Pancreas (tissue), 10 donors: ENCODE measurements around the gene PTP4A2. TPM values are rescaled to one million over a fixed set of nuclear protein-coding genes. Genes with fewer than 3 reads are reported as not detected.
A peak's percentile ranks its signal among the peaks of the same experiment; 100 is the strongest.

Experiments used
- ATAC-seq, 4 donors: fragments of 200-7000 bp; cut with Tn5 transposase; one replicate each; pipeline versions ENCODE4 v1.8.0 to v1.9.1; 2020; ENCODE audit warnings: mild to moderate bottlenecking in 4 of 4, moderate library complexity in 4 of 4
- DNase-seq, 6 donors: peaks; one replicate each; pipeline ENCODE4 v3.0.0-alpha.2; 2020
- FAIRE-seq: peaks from 2 replicates; lab custom pipeline; 2012; peaks lifted over from hg19 to GRCh38; lab: Jason Lieb, UNC
- H3K27ac ChIP-seq, 4 donors: fragments of 200-600 bp; sonication (generic); 1 replicate in 3 of 4; 2 replicates in 1 of 4; pipeline versions ENCODE4 v1.5.0 to v1.8.0; 2020
- H3K27me3 ChIP-seq, 4 donors: fragments of 200-600 bp; one replicate each; pipeline ENCODE4 v1.8.0; 2021
- H3K36me3 ChIP-seq, 3 donors: fragments of 200-600 bp; sonication (generic) in 1 of 3; one replicate each; pipeline versions ENCODE4 v1.5.0 to v1.8.0; 2020 to 2021
- H3K4me1 ChIP-seq, 3 donors: fragments of 200-600 bp; one replicate each; pipeline ENCODE4 v1.8.0; 2021
- H3K4me3 ChIP-seq, 4 donors: fragments of 200-600 bp; sonication (generic) in 2 of 4; one replicate each; pipeline versions ENCODE4 v1.5.0 to v1.8.0; 2020 to 2021
- H3K9me3 ChIP-seq, 4 donors: fragments of 200-600 bp; one replicate each; pipeline ENCODE4 v1.8.0; 2021
- CTCF ChIP-seq, 4 donors: fragments of 200-600 bp; sonication (generic) in 3 of 4; IDR thresholded peaks; one replicate each; pipeline versions ENCODE4 v1.5.0 to v1.8.0; 2021; ENCODE audit warnings: antibody characterized with exemption in 4 of 4
- WGBS, 2 donors: extraction: QIAGEN DNeasy Blood & Tissue Kit; methylation state at CpG; one replicate each; pipeline ENCODE4 v1.1.7; 2013; 5-methylcytosine and 5-hydroxymethylcytosine counted together
- intact Hi-C, 3 donors: fragments of 100-400 bp; cut with DNase I; formaldehyde crosslinking; loops; one replicate each; pipeline versions ENCODE4 v1.11.1 to v1.14.2; 2022
- polyA plus RNA-seq, 2 donors: library from polyadenylated mRNA; stranded (reverse); fragments of 200-250 nt; gene quantifications; one replicate each; pipeline ENCODE4 v1.2.3, GENCODE V29; 2013
- total RNA-seq, 6 donors: library from RNA; stranded (reverse); fragmentation: NEBNext Ultra II Directional in 4 of 6; extraction: Animal tissue kit (Norgen Biotek cat#: 25700) in 4 of 6; gene quantifications; one replicate each; pipeline versions ENCODE4 v1.2.1 to v1.2.4, GENCODE V29; 2021 to 2023
- donor health status: healthy with polysubstance abuse.
- donor health status: DM: no; HTN: no; CAD: no; lungs with moderate emphysema.
- donor health status: DM: no; HTN: no; CAD: no.
- donor health status: control.
- donor health status: control.
- donor health status: Bipolar disorder and iron deficiency.
- donor health status: DM: yes; HTN: yes; CAD: no.
- donor health status: DM: no; HTN: no; CAD: no.
- donor health status: DM: no; HTN: no; CAD: no.
- donor health status: DM: yes; HTN: yes; CAD: no.

PTP4A2 gene
- total and polyA plus RNA-seq, 8 donors = 37.7 to 137 (median 78.3) TPM

GRCh38 chr1:31939484-31940329, 1.5 kb upstream of the PTP4A2 start:
- FAIRE-seq = no peak
- no peaks in the 10 kb centered on the region for H3K36me3 ChIP-seq
- no peak overlapping the region for H3K4me3 ChIP-seq
- TF ChIP-seq CTCF (IDR thresholded peaks at IDR 0.05) = peak in 2 of 4 donors; percentile 8 to 25
- H3K27me3 ChIP-seq = no peaks in the 10 kb centered on the region
- WGBS, 2 donors = 58 to 61% methylated on average over 16 of the region's 16 CpGs
- DNase-seq = peak; percentile 60 to 76 (median 67)
- peak overlapping the region; percentile 62 to 93 (median 88) for H3K27ac ChIP-seq
- intact Hi-C loops = no loop called here
- ATAC-seq = peak; percentile 34 to 48 (median 38)
- H3K4me1 ChIP-seq = peaks cover 17 to 38% (median 33%) of the 10 kb centered on the region in 3 donors
- no peaks in the 10 kb centered on the region for H3K9me3 ChIP-seq

- Histone ChIP-seq H3K27me3 (no peaks in the 10 kb centered on the region), H3K9me3 (no peaks in the 10 kb centered on the region), H3K27ac (peak overlapping the region; percentile 83 to 93 (median 88)), H3K36me3 (no peaks in the 10 kb centered on the region), H3K4me3 (peak overlapping the region; percentile 32 to 62 (median 60)), H3K4me1 (peaks cover 27 to 59% (median 55%) of the 10 kb centered on the region in 3 donors)
- peak; percentile 78 to 91 (median 83) for DNase-seq
- ATAC-seq = peak; percentile 45 to 68 (median 62)
- no peak for TF ChIP-seq CTCF (IDR thresholded peaks at IDR 0.05)
- intact Hi-C loops = no loop called here
- WGBS, 2 donors = 0 to 1% methylated on average over 35 to 78 of the region's 78 CpGs
- no peak for FAIRE-seq
Measured at GRCh38 chr1:31937300-31938183, 626 bp downstream of the PTP4A2 start.

- no peaks in the 10 kb centered on the region for H3K9me3 ChIP-seq
- peaks cover 33 to 65% (median 61%) of the 10 kb centered on the region in 3 donors for H3K4me1 ChIP-seq
- no peak for TF ChIP-seq CTCF (IDR thresholded peaks at IDR 0.05)
- no peak for ATAC-seq
- intact Hi-C loops = no loop called here
- FAIRE-seq = no peak
- DNase-seq = no peak
- WGBS, 2 donors = 0 to 1% methylated on average over 2 of the region's 2 CpGs
- H3K4me3 ChIP-seq = peak overlapping the region; percentile 32 to 62 (median 60)
- H3K36me3 ChIP-seq = no peaks in the 10 kb centered on the region
- H3K27ac ChIP-seq = peak overlapping the region in 3 of 4 donors; percentile 85 to 93 (median 91)
- no peaks in the 10 kb centered on the region for H3K27me3 ChIP-seq
Measured at GRCh38 chr1:31936981-31937299, 1.2 kb downstream of the PTP4A2 start.

GRCh38 chr1:31936278-31936980, 1.7 kb downstream of the PTP4A2 start:
- intact Hi-C loops = no loop called here
- Histone ChIP-seq H3K27me3 (no peaks in the 10 kb centered on the region), H3K27ac (peak overlapping the region in 2 of 4 donors; percentile 91 to 93), H3K4me1 (peaks cover 36 to 70% (median 66%) of the 10 kb centered on the region in 3 donors), H3K36me3 (no peaks in the 10 kb centered on the region), H3K4me3 (peak overlapping the region; percentile 32 to 62 (median 60)), H3K9me3 (no peaks in the 10 kb centered on the region)
- no peak for FAIRE-seq
- no peak for DNase-seq
- TF ChIP-seq CTCF (IDR thresholded peaks at IDR 0.05) = no peak
- ATAC-seq = peak in 1 of 4 donors; percentile 3
- WGBS, 2 donors = 38 to 51% methylated on average over 8 of the region's 8 CpGs
